ENCODE results near the gene PALS1.

PALS1 gene

DNA sequence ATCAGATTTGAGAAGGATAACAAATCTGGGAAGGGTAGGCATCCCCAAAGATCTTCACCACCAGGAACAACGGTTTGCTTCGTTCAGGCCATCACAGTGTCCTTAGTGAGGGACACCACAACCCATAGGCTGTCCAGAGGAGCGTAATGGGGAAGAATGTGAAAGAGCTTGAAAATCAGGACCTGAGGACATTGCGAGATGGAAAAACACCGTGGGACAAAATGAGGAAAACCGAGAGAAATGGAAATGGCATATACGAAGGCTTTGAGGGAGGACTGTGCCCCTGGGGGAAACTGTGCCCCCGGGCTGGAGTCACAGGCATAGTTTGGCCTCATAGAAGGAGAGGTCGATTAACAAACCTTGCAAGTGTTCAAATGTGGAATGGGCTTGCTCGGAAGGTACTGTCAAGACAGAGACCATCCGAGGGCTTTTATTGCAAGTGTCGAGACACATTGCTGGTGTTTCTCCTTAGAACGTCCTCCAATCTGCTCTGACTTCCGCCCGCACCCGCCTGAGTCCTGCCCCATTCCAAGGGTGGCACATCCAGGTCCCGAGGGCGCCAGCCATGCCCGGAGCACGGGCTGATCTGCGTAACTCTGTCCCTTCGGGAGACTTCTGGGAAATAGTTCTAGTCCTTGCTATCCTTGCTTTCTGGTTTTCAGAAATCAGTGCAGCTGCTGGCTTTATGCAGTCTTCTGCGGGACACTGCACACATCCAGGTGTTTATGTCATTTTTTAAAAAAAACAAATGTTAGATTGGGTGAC, 885 bp upstream of the PALS1 start:
- no peak for ATAC-seq
- H3K36me3 Mint-ChIP-seq (ENCODE audit: low read depth): no peaks in the 10 kb centered on the region
- DNase-seq: peak; percentile 39
- H3K27me3 Mint-ChIP-seq: peaks cover 12% of the 10 kb centered on the region
- H3K4me3 Mint-ChIP-seq: peak overlapping the region; percentile 85
- peaks cover 26% of the 10 kb centered on the region for H3K4me1 Mint-ChIP-seq
- peak overlapping the region; percentile 71 for H3K27ac Mint-ChIP-seq
- H3K9me3 Mint-ChIP-seq: no peaks in the 10 kb centered on the region

DNA sequence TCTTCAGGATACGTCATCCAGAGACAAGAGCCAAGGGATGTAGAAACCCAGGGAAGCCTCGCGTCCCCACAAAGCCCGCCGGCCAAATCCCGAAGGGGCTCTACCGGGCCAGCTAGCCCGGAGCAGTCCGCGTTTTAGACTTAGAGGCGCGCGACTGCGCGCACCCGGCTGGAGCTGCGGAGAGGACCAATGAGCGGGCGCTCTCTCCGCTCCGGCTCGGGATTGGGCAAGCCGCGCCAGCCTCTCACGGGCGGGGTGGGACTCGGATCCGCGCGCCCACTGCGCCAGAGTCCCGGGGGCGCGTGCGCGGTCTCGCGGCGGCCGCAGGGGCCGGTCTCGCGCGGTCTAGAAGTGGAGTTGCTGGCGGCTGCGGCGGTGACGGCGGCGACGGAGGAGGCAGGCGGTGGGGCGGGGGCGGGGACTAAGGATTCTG, 241 bp upstream of the PALS1 start:
- Mint-ChIP-seq H3K9me3 (no peaks in the 10 kb centered on the region), H3K4me3 (peak overlapping the region; percentile 85), H3K36me3 (ENCODE audit: low read depth) (no peaks in the 10 kb centered on the region), H3K27ac (peak overlapping the region; percentile 71), H3K4me1 (peaks cover 26% of the 10 kb centered on the region), H3K27me3 (peaks cover 12% of the 10 kb centered on the region)
- DNase-seq (peak; percentile 94), ATAC-seq (peak; percentile 96)

DNA sequence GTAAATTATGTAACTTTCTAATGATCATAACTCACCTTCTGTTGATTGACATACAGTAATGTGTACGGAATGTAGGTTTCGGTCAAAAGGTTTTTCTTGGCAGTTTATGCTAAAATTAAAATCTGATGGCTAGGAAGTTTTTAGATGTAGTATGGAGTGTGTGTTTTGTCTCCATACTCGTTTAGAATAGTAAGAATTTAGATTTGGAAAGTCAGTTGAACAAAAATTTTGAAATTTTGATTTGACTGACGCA, 859 bp downstream of the PALS1 start:
- peak overlapping the region; percentile 76 for H3K27ac Mint-ChIP-seq
- no peaks in the 10 kb centered on the region for H3K9me3 Mint-ChIP-seq
- ATAC-seq (no peak), DNase-seq (no peak)
- H3K36me3 Mint-ChIP-seq (ENCODE audit: low read depth): no peaks in the 10 kb centered on the region
- H3K27me3 Mint-ChIP-seq: peaks cover 12% of the 10 kb centered on the region
- H3K4me3 Mint-ChIP-seq: peak overlapping the region; percentile 85
- peaks cover 26% of the 10 kb centered on the region for H3K4me1 Mint-ChIP-seq

- H3K4me3 Mint-ChIP-seq: no peak overlapping the region
- peaks cover 3% of the 10 kb centered on the region for H3K27me3 Mint-ChIP-seq
- peaks cover 33% of the 10 kb centered on the region for H3K4me1 Mint-ChIP-seq
- no peak overlapping the region for H3K27ac Mint-ChIP-seq
- H3K9me3 Mint-ChIP-seq: no peaks in the 10 kb centered on the region
- H3K36me3 Mint-ChIP-seq (ENCODE audit: low read depth): no peaks in the 10 kb centered on the region
- no peak for ATAC-seq
- DNase-seq: no peak
These were observed 3.9 kb downstream of the PALS1 start for GRCh38 chr14:67245104-67245503.

GRCh38 chr14:67251573-67252226, 10.5 kb downstream of the PALS1 start:
- Mint-ChIP-seq H3K36me3 (ENCODE audit: low read depth) (no peaks in the 10 kb centered on the region), H3K4me1 (peaks cover 12% of the 10 kb centered on the region), H3K27ac (no peak overlapping the region), H3K4me3 (no peak overlapping the region), H3K27me3 (no peaks in the 10 kb centered on the region), H3K9me3 (no peaks in the 10 kb centered on the region)
- no peak for ATAC-seq
- DNase-seq: no peak

DNA sequence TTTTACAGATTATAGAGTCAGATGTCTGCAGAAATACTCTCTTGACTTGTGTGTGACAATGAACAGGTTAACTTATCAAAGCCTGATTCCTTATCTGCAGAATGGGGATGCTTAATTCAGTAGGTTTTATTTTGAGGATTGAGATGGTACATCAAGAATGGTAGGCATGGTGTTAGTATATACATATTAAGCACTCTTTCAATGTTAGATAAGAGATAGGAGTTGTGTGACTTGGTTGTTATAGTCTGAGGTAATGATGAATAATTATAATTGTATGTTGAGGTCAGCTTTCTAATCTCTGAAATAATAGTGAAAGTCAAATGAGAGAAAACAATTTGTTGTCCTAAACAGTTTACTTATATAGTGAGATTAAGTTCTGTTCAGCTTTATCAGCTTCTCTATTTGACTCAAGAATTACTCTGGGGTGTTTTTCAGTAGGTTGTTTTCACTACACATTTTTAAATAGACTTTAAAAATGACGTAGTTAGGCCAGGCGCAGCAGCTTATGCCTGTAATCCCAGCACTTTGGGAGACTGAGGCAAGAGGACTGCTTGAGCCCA, 11.9 kb downstream of the PALS1 start:
- Mint-ChIP-seq H3K9me3 (no peaks in the 10 kb centered on the region), H3K4me3 (no peak overlapping the region), H3K27ac (no peak overlapping the region), H3K36me3 (ENCODE audit: low read depth) (no peaks in the 10 kb centered on the region), H3K27me3 (no peaks in the 10 kb centered on the region), H3K4me1 (peaks cover 8% of the 10 kb centered on the region)
- no peak for ATAC-seq
- DNase-seq: no peak

DNA sequence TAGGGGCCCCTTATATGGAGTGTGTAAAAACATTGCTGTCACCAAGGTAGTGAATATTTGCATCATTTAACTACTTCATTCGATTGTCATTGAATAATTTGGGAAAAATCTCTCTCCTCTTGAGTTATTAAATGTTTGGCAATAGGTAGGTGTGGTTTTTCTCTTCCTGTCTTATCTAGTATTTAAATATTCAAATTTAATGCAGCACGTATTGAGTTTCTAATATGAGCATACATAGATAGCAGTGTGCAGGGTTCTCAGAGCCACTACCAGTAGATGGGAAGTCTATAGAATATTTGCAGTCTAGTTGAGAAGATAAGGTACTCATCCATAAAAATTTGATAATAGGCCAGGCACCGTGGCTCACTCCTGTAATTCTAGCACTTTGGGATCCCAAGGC, 16.7 kb downstream of the PALS1 start:
- Mint-ChIP-seq H3K27me3 (no peaks in the 10 kb centered on the region), H3K4me1 (peaks cover 2% of the 10 kb centered on the region), H3K4me3 (no peak overlapping the region), H3K36me3 (ENCODE audit: low read depth) (no peaks in the 10 kb centered on the region), H3K27ac (no peak overlapping the region), H3K9me3 (no peaks in the 10 kb centered on the region)
- no peak for DNase-seq
- no peak for ATAC-seq

- no peak for DNase-seq
- H3K9me3 Mint-ChIP-seq: no peaks in the 10 kb centered on the region
- no peak for ATAC-seq
- H3K36me3 Mint-ChIP-seq (ENCODE audit: low read depth): no peaks in the 10 kb centered on the region
- H3K4me3 Mint-ChIP-seq: no peak overlapping the region
- H3K4me1 Mint-ChIP-seq: no peaks in the 10 kb centered on the region
- H3K27ac Mint-ChIP-seq: no peak overlapping the region
- H3K27me3 Mint-ChIP-seq: no peaks in the 10 kb centered on the region
These were observed 19.7 kb downstream of the PALS1 start for GRCh38 chr14:67260965-67261364.

DNA sequence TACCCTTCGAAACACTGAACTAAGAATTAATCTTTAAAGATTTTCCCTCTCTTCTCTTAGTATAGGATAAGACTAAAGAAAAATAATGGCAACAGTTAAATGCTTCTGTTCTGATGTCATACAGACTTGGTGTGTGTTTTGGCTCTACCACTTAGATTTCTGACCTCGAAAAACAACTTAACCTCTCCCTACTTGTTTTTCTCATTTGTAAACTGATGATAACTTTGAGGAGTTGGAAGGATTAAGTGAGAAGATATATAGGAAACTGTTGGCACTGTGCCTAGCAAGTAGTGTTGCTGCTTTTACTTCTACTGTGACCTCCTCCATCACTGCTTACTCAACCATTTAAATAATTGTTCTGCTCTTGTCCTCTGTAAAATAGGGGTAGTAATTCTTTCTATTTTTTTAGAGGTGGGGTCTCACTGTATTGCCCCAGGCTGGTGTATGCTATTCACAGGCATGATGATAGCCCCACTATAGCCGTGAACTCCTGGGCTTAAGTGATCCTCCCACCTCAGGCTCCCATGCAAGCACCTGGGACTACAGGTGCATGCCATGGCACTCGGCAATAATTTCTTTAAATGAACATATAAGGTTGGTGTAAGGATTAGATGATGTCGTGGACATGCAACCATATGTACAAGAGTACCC, 22.4 kb downstream of the PALS1 start:
- Mint-ChIP-seq H3K27me3 (no peaks in the 10 kb centered on the region), H3K4me3 (no peak overlapping the region), H3K36me3 (ENCODE audit: low read depth) (no peaks in the 10 kb centered on the region), H3K27ac (no peak overlapping the region), H3K9me3 (no peaks in the 10 kb centered on the region), H3K4me1 (peaks cover 8% of the 10 kb centered on the region)
- DNase-seq: no peak
- ATAC-seq: no peak

GRCh38 chr14:67265131-67265530, 23.9 kb downstream of the PALS1 start:
- no peak overlapping the region for H3K4me3 Mint-ChIP-seq
- H3K36me3 Mint-ChIP-seq (ENCODE audit: low read depth): no peaks in the 10 kb centered on the region
- H3K27ac Mint-ChIP-seq: no peak overlapping the region
- H3K9me3 Mint-ChIP-seq: no peaks in the 10 kb centered on the region
- peaks cover 8% of the 10 kb centered on the region for H3K4me1 Mint-ChIP-seq
- no peaks in the 10 kb centered on the region for H3K27me3 Mint-ChIP-seq
- ATAC-seq (no peak), DNase-seq (no peak)

DNA sequence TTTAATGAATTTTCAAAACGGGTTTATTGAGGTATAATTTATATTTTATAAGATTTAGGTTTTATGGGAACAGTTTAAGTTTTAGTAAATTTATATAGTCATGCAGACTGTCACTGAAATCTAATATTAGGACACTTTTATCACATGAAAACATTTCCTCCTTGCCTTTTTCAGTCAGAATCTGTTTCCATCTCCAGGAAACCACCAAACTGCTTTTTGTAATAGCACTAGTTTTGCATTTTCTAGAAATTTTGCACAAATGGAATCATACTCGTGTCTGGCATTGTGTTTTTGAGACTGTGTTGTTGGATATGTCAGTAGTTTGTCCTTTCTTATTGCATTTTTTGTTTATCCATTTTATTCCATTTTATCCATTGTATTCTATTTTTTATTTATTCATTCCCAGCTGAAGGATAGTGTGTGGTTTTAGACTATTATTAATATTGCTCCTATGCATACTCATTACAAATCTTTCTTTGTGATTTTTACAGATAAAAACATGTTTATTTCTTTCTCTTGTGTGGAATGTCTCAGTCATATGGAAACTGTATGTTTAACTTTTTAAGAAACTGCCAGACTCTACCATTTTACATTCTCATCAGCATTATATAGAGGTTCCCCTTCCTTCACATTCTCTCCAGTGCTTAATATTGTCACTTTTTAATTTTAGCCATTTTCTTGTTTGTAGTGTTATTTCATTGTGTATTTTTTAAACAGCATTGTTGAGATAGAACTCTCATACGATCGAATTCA, 26.5 kb downstream of the PALS1 start:
- Mint-ChIP-seq H3K27ac (no peak overlapping the region), H3K9me3 (no peaks in the 10 kb centered on the region), H3K4me1 (peaks cover 8% of the 10 kb centered on the region), H3K27me3 (no peaks in the 10 kb centered on the region), H3K4me3 (no peak overlapping the region), H3K36me3 (ENCODE audit: low read depth) (peaks cover 10% of the 10 kb centered on the region)
- ATAC-seq (no peak), DNase-seq (no peak)

DNA sequence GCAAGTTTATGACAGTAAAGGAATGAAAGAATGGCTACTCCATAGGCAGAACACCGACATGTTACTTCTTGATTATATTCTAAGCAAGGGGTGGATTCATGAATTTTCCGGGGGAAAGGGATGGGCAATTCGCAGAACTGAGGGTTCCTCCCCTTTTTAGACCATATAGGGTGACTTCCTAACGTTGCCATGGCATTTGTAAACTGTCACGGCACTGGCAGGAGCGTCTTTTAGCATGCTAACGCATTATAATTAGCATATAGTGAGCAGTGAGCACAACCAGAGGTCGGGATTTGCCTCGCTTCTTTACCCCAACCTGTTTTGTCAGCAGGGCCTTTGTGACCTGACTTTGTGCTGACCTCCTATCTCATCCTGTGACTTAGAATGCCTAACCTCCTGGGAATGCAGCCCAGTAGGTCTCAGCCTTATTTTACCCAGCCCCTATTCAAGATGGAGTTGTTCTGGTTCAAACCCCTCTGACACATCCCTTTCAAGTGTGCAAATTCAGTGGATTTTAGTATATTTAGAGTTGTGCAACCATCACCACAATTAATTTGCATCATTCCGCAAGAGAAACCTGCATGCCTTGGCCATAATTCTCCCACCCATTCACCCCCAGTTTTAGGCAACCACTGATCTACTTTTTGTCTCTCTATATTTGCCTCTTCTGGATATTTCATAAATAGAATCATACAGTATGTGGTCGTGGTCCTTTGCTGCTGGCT, 27.4 kb downstream of the PALS1 start:
- Mint-ChIP-seq H3K9me3 (no peaks in the 10 kb centered on the region), H3K27ac (no peak overlapping the region), H3K4me1 (peaks cover 8% of the 10 kb centered on the region), H3K36me3 (ENCODE audit: low read depth) (peaks cover 16% of the 10 kb centered on the region), H3K27me3 (no peaks in the 10 kb centered on the region), H3K4me3 (no peak overlapping the region)
- ATAC-seq: no peak
- DNase-seq: no peak

GRCh38 chr14:67269298-67270060, 28.2 kb downstream of the PALS1 start:
- no peaks in the 10 kb centered on the region for H3K9me3 Mint-ChIP-seq
- ATAC-seq: no peak
- peaks cover 8% of the 10 kb centered on the region for H3K4me1 Mint-ChIP-seq
- H3K27me3 Mint-ChIP-seq: no peaks in the 10 kb centered on the region
- peaks cover 20% of the 10 kb centered on the region for H3K36me3 Mint-ChIP-seq (ENCODE audit: low read depth)
- H3K27ac Mint-ChIP-seq: no peak overlapping the region
- no peak for DNase-seq
- no peak overlapping the region for H3K4me3 Mint-ChIP-seq

All from activated naive CD8-positive, alpha-beta T cell treated with anti-CD3 and anti-CD28 coated beads, Interleukin-2, amount 50 U/mL, for 24 hours (primary cell).